Vagina (tissue), 2 donors: ENCODE data around the gene SLC19A1. TPM values are rescaled to one million over a fixed set of nuclear protein-coding genes. Genes with fewer than 3 reads are reported as not detected.

ENCODE experiments used
- DNase-seq, 2 donors: peaks; one replicate each; pipeline ENCODE4 v3.0.0-alpha.2; 2017; ENCODE audit errors: extremely low spot score in 2 of 2
- H3K27ac ChIP-seq: fragments of 200-600 bp; sonication (generic); one replicate; pipeline ENCODE4 v1.5.1; 2019
- H3K27me3 ChIP-seq: fragments of 200-600 bp; sonication (generic); one replicate; pipeline ENCODE4 v1.5.1; 2019
- H3K36me3 ChIP-seq, 2 donors: fragments of 200-600 bp; sonication (generic); one replicate each; pipeline ENCODE4 v1.5.1; 2017 to 2019
- H3K4me1 ChIP-seq: fragments of 200-600 bp; sonication (generic); one replicate; pipeline ENCODE4 v1.5.1; 2019
- H3K4me3 ChIP-seq, 2 donors: fragments of 200-600 bp; sonication (generic); 1 replicate in 1 of 2; 2 replicates in 1 of 2; pipeline ENCODE4 v1.5.1; 2016 to 2019
- H3K9me3 ChIP-seq: fragments of 200-600 bp; sonication (generic); one replicate; pipeline ENCODE4 v1.5.1; 2019
- CTCF ChIP-seq, 3 experiments: fragments of 450-650 bp in 2 of 3; fragments of 200-600 bp in 1 of 3; sonication (generic) in 1 of 3; IDR thresholded peaks; one replicate each; pipeline ENCODE4 v1.5.1; 2017 to 2019; ENCODE audit warnings: antibody characterized with exemption in 3 of 3, mild to moderate bottlenecking in 2 of 3, moderate library complexity in 2 of 3
- POLR2A ChIP-seq, 2 donors: fragments of 450-650 bp; IDR thresholded peaks; one replicate each; pipeline ENCODE4 v1.6.1; 2017; ENCODE audit warnings: antibody characterized with exemption in 2 of 2, mild to moderate bottlenecking in 2 of 2, moderate library complexity in 2 of 2
- POLR2AphosphoS5 ChIP-seq, 2 donors: sonication (generic); formaldehyde crosslinking; IDR thresholded peaks; one replicate each; pipeline ENCODE4 v1.9.0; 2017; ENCODE audit warnings: antibody characterized with exemption in 2 of 2, mild to moderate bottlenecking in 2 of 2, low read depth in 1 of 2; ENCODE audit not compliant: insufficient read depth in 1 of 2
- intact Hi-C: fragments of 100-400 bp; cut with DNase I; formaldehyde crosslinking; loops from one replicate; pipeline ENCODE4 v1.15.1; 2023
- total RNA-seq: library from RNA; depleted of rRNA; stranded (reverse); fragments of >200 nt; gene quantifications from one replicate; pipeline ENCODE4 v1.2.3, GENCODE V29; 2016

The SLC19A1 gene
- total RNA-seq, 1 donor from 2014 or later: 4.9 TPM

GRCh38 chr21:45468051-45468970 is 73.9 kb downstream of the SLC19A1 start:
- H3K36me3 ChIP-seq: peaks cover 0 to 3% of the 10 kb centered on the region in 2 donors
- no peak overlapping the region for H3K4me3 ChIP-seq
- peak overlapping the region; percentile 90 for H3K27ac ChIP-seq
- TF ChIP-seq CTCF (IDR thresholded peaks at IDR 0.05): no peak
- no peak for TF ChIP-seq POLR2A (IDR thresholded peaks at IDR 0.05)
- no peak for TF ChIP-seq POLR2AphosphoS5 (IDR thresholded peaks at IDR 0.05; ENCODE audit: insufficient read depth in 1 of 2, low read depth in 1 of 2)
- DNase-seq: no peak
- intact Hi-C loops: no loop called here
- H3K9me3 ChIP-seq: no peaks in the 10 kb centered on the region
- peaks cover 53% of the 10 kb centered on the region for H3K4me1 ChIP-seq
- no peaks in the 10 kb centered on the region for H3K27me3 ChIP-seq

- intact Hi-C loops: no loop called here
Observed at GRCh38 chr21:45467221-45467779, 74.9 kb downstream of the SLC19A1 start.

GRCh38 chr21:45466330-45467220 is 75.7 kb downstream of the SLC19A1 start:
- H3K36me3 ChIP-seq: peaks cover 0 to 3% of the 10 kb centered on the region in 2 donors
- TF ChIP-seq CTCF (IDR thresholded peaks at IDR 0.05) (no peak), POLR2AphosphoS5 (IDR thresholded peaks at IDR 0.05; ENCODE audit: insufficient read depth in 1 of 2, low read depth in 1 of 2) (no peak), POLR2A (IDR thresholded peaks at IDR 0.05) (no peak)
- intact Hi-C loops: no loop called here
- no peaks in the 10 kb centered on the region for H3K27me3 ChIP-seq
- no peak for DNase-seq
- H3K9me3 ChIP-seq: no peaks in the 10 kb centered on the region
- no peak overlapping the region for H3K4me3 ChIP-seq
- H3K27ac ChIP-seq: no peak overlapping the region
- peaks cover 37% of the 10 kb centered on the region for H3K4me1 ChIP-seq

More at GRCh38 chr21:45467221-45467779, 74.9 kb downstream of the SLC19A1 start:
- Histone ChIP-seq H3K27ac (peak overlapping the region; percentile 19), H3K27me3 (no peaks in the 10 kb centered on the region), H3K9me3 (no peaks in the 10 kb centered on the region), H3K36me3 (peaks cover 0 to 3% of the 10 kb centered on the region in 2 donors), H3K4me1 (peaks cover 44% of the 10 kb centered on the region), H3K4me3 (no peak overlapping the region)
- no peak for TF ChIP-seq POLR2A (IDR thresholded peaks at IDR 0.05)
- TF ChIP-seq CTCF (IDR thresholded peaks at IDR 0.05): no peak
- no peak for TF ChIP-seq POLR2AphosphoS5 (IDR thresholded peaks at IDR 0.05; ENCODE audit: insufficient read depth in 1 of 2, low read depth in 1 of 2)
- no peak for DNase-seq

DNA sequence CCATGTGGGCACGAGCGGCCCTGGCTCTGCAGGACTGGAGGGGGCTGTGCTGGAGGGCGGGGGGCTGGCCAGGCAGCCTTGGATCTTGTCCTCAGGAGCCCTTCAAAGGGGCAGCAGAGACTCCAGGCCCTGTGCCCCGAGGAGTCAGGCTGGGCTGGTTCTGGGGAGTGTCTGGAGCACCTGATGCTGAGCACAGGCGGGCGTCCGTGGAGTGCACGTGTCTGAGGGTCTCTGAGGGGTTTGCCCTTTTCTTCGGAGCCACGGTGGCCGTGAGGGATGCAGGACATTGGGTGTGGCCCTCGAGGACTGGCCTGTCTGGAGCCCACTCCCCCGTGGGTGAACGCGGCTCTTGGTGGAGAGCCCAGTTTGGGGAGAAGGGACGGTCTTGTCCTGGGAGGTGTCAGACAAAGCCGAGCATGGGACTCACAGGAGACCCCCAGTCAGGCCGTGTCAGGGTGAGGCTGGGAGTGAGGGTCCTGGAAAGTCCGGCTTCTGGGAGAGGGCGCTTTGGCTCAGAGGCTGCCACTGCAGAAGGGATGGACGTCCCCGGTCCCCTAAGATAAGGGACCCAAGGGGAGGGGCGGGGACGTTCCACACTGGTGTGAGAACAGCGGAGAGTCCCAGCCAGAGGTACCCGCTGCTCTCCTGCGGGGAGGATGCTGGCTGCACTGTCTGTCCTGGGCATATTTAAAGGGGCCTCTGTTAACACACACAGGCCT is 76.5 kb downstream of the SLC19A1 start:
- no peak overlapping the region for H3K4me3 ChIP-seq
- peaks cover 0 to 3% of the 10 kb centered on the region in 2 donors for H3K36me3 ChIP-seq
- no peak overlapping the region for H3K27ac ChIP-seq
- H3K27me3 ChIP-seq: no peaks in the 10 kb centered on the region
- DNase-seq: no peak
- intact Hi-C loops: no loop called here
- peaks cover 29% of the 10 kb centered on the region for H3K4me1 ChIP-seq
- H3K9me3 ChIP-seq: no peaks in the 10 kb centered on the region
- TF ChIP-seq POLR2AphosphoS5 (IDR thresholded peaks at IDR 0.05; ENCODE audit: insufficient read depth in 1 of 2, low read depth in 1 of 2) (no peak), POLR2A (IDR thresholded peaks at IDR 0.05) (no peak), CTCF (IDR thresholded peaks at IDR 0.05) (no peak)
